GM21619 (cell line): ENCODE measurements around the gene PDPN.
"Not testable (repeated sequence)": the region's sequence is repeated elsewhere in the genome, so short reads cannot be mapped to it uniquely, and the experiment has no call there.

Source experiments
- ATAC-seq: cut with Tn5 transposase; IDR thresholded peaks from one replicate; pipeline ENCODE4 v1.9.1; 2021; ENCODE audit not compliant: unreplicated experiment

The PDPN gene, protein sequence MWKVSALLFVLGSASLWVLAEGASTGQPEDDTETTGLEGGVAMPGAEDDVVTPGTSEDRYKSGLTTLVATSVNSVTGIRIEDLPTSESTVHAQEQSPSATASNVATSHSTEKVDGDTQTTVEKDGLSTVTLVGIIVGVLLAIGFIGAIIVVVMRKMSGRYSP

DNA sequence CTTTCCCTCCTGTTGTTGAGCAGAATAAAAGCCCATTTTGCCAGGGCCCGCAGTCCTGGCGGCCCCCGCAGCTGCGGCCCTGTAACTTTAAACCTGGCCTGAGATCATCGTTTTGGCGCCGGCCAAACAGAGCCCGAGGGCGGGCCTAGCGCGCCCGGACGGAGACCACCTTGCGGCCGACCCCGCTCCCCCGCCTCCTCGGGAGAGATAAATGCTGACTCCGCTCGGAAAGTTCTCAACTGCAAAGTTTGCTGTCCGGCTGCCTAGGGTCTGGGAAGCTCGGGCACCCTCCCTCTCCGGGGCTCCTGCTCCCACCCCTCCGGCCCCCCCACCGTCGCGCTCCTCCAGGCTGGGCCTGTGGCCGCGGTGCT lies at the start of gene PDPN:
PDPN (plus strand) TSS at position 238 of the 371 bp plus-strand sequence. CDS start 202 bp downstream, outside the sequence.
- ATAC-seq: no peak

DNA sequence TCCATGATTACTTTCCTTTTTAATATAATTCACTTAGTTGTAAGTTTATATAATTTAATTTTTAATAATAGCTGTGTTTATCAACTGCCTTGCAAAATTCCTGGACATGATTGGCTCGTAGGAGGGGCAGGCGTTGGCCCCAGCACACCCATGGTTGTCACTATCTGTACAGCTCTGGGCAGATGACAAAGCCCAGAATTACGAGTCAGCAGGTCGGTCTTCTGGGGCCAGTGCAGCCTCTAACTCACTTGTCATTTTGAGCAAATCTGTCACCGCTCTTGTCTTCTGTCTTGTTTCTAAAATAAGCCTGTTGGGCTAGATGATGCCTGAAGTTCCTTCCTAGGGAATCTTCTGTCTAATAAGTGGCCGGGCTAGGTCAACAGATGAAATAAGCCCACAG lies 48.4 kb upstream of the PDPN start:
- ATAC-seq: no peak

DNA sequence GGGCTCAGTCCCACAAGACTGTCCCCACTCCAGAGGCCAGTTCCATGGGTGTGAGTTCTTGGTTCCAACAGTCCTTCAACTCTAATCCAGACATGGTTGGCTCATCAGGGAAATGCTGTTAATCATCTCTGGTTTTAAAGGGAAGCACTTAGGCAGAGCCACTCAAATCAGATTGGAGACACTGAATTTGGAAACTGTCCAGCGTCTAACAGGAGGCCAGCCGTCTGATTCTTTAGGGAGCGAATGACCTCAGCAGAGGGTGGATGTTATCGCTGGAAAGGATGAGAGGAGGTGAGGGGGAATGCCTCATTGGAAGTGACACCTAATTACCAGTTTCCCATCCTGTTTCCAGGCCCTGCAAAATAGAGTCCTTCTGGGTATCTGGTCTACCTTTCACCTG lies 47.1 kb upstream of the PDPN start:
- no peak for ATAC-seq

DNA sequence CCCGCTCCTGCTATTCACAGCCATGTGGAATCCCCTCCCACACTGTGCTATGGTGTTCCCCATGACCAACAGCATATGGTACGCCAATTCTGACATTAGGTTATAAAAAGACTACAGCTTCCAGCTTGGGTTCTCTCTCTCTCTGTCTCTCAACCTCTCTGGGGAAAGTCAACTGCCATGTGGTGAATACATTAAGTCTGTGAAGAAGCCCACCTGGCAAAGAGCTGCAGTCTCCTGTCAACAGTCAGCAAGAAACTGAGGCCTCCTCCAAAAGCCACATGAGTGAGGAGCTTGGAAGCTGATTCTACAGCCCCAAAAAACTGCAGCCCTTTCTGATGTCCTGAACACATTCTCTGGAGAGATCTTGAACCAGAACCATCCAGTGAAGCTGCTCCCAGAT lies 44.8 kb upstream of the PDPN start:
- ATAC-seq: no peak

DNA sequence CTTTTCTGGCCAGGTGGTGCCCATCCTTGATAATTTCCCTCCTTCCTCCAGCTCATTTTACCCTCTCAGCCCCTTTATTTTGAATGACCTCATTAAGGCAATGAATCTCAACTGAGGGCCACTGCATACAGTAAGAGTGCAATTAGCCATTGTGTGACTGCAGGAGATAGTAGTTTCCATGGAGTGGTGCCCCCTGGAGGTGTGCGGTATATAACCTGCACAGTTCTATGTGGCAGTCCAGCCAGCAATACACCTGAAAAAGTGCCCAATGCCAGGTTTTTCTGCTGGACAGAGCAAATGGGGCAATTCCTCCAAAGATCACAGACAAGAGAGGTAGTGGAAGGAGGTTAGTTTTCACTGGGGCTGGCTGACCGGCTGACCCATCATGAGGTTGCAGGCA lies 43.9 kb upstream of the PDPN start:
- ATAC-seq: no peak

DNA sequence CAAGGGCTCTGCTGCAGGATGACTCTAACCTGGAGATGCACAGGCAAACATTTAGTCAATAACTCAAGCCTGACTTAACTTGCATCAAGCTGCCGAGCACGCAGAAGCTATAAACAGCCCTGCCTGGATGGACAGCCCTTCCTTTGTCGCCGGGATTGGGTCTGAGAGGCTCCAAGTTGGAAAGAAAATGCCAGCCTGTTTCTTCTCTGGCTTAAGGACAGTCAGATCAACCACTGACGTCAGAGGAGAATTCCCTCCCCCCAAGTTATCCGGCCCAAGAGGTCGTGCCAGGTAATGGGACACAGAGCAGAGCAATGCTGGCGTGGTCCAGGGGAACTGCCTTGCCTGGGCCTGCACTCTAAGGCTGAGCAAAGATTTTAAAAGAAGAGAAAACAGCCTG lies 42.8 kb upstream of the PDPN start:
- no peak for ATAC-seq

DNA sequence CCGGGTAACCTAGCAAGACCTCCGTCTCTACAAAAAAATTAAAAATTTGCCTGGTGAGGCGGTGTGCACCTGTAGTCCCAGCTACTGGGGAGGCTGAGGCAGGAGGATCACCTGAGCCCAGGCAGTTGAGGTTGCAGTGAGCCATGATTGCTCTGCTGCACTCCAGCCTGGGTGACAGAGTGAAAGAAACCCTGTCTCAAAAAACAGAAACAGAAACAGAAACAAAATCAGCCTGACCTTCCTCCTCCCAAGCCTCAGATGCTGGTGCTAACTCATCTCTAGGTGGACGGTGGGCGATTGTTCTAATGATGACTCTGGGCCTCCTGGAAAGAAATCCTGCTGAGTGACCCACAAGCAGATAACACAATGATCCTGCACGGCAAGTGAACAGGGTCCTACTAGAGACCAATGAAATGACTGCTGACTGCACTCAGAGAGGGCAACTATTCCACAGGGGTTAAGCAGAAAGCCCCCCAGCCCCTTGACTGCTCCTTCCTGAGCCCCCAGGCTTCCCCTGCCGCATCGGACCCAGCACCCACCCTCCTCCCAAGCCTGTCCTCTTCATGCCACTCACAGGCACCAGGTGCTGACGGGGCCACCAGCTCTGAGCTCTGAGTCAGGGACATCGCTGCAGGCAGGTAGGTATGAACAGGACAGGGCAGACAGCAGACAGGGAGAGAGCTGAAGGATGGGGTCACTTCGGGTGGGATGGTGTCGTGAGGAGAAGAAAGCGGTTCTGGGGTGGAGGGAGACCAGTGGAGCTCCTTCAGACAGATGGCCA lies 42.0 kb upstream of the PDPN start:
- no peak for ATAC-seq

DNA sequence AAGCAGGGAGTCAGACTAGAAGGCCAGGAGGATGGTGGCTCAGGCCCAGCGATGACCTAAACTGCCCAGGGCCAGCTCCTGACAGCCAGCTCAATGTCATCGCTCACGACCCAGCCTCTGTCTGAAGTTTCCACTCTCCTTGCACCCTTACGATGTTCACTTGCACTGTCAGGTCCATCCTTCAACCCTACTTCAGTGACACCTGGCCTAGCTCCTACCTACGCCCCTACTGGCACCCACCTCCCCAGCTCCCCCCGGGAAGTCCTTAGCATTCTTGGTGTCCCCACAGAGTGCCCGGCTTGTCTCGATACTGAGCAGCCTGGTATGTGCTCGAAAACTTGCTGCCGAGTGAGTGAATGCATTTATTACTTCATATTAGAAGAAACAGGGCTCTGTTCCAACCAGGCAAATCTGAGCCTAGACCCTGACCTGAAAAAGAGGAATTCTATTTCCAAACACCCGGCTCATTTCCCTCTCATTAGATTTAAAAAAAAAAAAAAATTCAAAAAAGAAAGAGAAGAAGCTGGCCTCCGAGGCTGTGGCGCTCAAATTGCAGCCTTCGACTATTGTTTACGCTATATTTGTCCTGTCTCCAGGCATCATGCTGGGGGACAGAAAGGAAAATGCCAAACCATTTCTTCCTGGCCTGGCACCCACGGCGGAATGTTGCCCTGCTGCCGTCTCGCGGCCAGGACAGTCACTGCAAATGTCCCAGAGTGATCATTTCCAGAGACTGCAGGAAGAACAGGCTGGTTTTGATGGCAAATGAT lies 40.0 kb upstream of the PDPN start:
- ATAC-seq: no peak

DNA sequence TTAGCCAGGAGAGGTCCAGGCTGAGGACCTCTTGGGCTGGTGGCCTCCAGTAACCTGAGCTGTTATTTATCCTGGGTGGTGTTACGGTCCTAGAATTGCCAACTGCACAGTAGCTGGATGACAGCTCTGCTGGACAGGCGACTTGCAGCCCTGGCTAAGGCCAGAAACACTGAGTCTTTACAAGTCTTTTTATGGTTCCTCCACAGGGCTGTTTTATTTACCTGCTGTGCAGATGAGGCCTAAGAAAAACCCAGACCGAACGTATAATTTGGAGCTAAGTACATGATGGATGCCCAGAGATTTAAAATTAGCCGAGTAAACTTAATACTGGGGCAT lies 39.4 kb upstream of the PDPN start:
- ATAC-seq: no peak

DNA sequence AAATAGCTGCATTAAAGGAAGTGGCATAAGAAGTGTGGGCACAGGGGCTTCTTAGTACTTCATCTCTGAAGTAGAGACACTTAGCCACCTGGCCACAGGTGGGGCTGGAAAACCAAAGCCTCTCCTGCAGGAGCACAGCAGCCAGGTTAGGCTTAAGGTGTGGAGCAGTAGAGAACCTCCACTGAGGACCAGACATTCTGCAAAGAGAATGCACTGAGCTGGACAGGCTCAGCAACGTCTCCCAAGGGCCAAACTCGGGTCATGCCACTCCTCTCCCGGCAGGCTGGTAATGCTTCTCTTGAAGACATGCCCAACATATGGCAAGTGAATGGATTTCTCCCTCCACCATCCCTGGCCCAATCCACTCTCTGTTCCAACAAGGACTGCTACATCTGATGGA lies 36.8 kb upstream of the PDPN start:
- no peak for ATAC-seq

DNA sequence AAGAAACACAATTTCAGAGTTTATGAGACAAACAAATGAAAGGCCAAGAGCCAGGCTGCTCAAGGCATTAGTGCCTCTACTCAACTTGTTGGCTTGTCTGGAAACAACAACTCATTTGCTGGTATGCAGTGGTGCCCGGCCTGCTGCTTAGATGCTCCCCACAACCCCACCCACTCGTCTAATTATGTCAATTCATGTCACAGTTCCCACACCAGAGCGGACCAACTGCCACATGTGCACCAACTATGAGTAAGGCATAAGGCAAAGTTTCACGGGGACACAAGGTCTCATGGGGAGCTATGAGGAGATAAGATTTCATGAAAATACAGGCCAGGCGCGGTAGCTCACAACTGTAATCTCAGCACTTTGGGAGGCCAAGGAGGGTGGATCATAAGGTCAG lies 35.4 kb upstream of the PDPN start:
- ATAC-seq: no peak

DNA sequence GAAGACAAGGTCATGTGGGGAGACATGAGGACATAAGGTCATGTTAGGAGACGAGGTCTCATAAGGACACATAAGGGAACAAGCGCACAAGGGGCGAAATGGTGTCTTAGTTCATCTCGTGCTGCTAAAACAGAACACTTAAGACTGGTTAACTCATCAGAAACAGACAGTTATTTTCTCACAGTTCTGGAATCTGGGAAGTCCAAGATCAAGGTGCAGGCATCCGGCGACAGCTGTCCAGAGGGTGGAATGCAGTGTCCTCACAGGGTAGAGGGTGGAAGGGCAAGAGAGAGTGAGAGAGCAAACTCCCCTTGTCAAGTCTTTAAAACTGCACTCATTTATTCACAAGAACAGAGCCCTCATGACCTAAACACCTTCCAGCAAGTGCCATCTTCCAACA lies 34.6 kb upstream of the PDPN start:
- ATAC-seq: no peak

DNA sequence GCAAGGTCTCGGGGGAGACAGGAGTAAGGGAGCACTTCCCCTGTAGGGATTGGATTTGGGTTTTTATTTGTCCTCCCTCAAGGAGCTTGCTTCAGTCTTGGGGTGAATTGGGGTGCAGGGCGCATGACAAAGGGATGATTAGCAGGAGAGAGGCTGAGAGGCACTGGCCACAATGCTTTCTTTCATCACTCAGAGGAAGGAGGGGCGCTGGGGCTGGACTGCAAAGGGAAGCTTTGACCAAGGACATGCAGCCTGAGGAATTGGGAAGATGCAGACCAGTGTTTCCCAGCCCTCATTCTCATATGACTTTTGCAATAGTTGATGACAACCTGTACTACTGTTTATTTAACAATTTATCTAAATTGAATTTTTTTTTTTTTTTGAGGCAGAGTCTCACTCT lies 34.1 kb upstream of the PDPN start:
- ATAC-seq: no peak

DNA sequence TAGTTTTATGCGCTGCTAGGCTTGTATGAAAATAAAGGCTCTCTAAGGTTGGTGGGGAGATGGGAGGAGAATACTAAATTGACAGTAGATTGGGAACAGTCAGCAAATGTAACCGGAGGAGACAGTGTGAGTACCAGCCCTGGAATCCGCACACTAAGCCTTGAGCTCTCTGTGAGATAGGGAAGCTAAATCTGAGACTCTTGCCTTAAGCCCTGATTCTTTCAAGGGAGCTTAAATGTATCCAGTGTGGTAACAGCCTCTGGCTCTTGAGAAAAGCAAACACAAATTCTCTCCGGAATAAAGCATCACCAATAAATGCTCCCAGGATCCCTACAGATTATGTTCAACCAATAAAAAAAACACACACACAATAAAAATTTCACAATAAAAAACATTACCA lies 33.0 kb upstream of the PDPN start:
- ATAC-seq: no peak

DNA sequence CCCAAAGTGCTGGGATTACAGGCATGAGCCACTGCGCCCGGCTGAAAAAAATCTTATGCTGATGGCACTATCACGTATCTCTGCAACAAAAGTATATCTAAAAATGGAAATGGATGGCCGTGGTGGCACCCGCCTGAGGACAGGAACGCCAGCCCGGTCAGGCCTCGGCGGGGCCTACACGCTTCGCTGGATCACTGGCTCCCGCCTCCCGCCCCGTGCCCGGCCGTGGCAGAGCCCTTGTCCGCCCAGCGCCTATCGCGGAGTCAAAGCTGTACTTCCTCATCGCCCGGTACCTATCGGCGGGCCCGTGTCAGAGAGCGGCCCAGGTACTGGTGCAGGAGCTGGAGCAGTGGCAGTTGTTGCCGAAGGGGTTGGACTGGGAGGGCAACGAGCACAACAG lies 28.8 kb upstream of the PDPN start:
- no peak for ATAC-seq

DNA sequence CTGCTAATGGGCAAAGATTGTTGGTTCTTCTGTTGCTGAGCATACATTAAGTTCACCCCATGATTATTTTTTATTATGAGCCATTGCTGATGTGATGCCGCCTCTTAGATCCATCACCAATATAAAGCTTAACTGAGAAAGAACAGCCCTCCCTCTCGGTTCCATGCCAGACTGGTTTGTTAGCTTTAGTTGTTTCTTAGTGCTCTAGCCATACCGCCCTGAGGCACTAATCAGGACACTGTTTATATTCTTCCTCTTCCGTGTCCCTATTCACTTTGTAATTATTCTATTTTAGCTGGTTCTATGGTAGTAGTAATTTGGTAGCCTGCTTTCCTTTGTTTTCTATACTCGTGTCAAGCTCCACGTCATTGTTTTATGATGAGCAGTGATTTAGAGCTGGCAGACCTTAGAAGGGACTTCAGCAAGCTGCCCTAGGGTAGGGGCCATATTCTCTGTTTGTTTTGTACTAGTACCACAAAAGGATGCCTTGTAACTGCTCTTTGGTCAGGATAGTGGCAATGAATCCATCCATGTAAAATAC lies 27.3 kb upstream of the PDPN start:
- ATAC-seq: no peak

DNA sequence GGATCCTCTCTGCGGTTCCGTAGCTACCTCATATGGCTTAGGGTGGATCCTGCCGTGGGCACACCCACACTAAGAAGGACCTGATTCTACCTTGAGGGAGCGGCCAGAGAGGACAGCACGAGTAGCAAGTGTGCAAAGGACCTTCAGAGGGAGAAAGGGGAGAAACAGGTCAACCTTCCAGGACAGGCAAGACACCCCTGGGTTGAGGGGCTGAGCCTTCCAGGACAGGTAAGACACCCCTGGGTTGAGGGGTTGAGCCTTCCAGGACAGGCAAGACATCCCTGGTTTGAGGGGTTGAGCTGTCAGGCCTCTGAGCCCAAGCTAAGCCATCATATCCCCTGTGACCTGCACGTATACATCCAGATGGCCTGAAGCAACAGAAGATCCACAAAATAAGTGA lies 23.1 kb upstream of the PDPN start:
- no peak for ATAC-seq

DNA sequence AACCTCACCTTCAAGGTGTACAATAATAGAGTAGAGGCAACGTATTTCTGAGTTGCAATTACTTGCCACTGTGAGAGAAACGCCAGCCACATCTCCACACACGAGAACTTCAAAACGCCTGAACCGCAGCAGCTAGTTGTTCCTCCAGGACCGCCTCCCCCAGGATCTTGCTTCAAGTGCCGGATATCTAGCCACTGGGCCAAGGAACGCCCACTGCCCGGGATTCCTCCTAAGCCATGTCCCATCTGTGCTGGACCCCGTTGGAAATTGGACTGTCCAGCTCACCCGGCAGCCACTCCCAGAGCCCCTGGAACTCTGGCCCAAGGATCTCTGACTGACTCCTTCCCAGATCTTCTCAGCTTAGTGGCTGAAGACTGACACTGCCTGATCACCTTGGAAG lies 20.7 kb upstream of the PDPN start:
- ATAC-seq: not testable (repeated sequence)

DNA sequence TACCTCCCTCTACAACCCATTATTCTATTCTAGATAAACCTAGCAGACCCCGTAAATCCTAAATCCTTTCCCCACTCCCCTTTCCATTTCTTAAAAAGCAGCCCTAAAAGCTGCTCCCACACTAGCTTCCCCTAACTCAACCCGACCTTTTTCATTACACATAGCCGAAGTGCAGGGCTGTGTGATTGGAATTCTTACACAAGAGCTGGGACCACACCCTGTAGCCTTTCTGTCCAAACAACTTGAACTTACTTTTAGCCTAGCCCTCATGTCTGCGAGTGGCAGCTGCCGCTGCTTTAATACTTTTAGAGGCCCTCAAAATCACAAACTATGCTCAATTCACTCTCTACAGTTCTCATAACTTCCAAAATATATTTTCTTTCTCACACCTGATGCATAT lies 19.6 kb upstream of the PDPN start:
- ATAC-seq: no peak

DNA sequence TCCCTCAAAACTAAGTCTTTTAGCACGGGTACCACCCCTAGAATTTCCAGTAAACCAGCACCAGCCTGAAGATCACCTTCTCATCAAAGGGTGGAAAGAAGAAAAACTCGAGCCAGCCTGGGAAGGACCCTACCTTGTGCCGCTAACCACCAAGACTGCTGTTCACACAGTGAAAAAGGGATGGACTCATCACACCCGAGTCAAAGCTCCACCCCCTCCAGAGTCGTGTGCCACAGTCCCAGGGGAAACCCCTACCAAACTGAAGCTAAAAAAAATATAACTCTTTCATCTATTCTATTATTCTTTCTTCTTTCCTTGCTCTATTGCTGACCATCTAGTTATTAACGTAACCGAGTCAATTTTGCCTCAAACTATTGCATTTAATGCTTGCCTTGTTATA lies 13.2 kb upstream of the PDPN start:
- not testable (repeated sequence) for ATAC-seq

DNA sequence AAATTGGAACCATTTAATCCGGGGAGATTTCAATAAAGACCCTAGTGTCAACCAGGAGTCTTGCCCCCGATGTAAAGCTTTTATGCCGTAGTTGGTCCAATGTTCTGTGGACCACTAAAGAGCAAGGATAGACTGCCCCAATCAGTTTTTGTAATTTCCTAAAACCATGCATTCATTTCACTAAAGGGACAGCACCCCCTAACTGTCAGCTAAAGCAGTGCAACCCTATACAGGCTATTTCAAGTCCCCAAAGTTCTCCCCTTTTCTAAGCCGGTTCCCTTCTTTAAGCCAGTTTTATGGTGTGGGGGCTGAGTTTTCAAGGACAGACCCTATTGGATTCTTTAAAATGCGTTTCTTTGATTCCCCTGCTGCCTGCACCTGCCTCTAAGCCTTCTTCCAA lies 12.7 kb upstream of the PDPN start:
- no peak for ATAC-seq

DNA sequence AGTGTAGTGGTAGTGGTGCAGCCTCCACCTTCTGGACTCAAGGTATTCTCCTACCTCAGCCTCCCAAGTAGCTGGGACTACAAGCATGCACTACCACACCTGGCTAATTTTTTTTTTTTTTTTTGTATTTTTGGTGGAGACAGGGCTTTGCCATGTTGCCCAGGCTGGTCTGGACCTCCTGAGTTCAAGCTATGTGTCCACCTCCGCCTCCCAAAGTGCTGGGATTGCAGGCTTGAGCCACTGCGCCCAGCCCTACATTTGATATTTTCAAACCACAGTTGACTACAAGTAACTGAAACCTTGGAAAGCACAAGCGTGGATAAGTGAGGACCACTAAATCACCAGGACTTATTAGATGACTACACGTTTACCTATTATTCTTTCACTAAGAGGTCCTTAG lies 10.0 kb upstream of the PDPN start:
- ATAC-seq: no peak
